OCI-LY1 (cell line): Measurements from ENCODE around the gene TRMT61B.

Experiments
- H2AFZ ChIP-seq: fragments of 200-600 bp; sonication (generic), shearing (Covaris generic); 2 replicates; pipeline ENCODE4 v1.6.0; 2014; ENCODE audit warnings: antibody characterized with exemption, mild to moderate bottlenecking, low read length
- H3F3A ChIP-seq: fragments of 200-600 bp; sonication (generic), shearing (Covaris generic); 2 replicates; pipeline ENCODE4 v1.6.0; 2014; ENCODE audit warnings: mild to moderate bottlenecking, antibody characterized with exemption, low read length, moderate library complexity; ENCODE audit not compliant: insufficient read depth
- H3K27ac ChIP-seq: fragments of 200-600 bp; sonication (generic); 2 replicates; pipeline ENCODE4 v1.5.1; 2014; ENCODE audit warnings: low read length, mixed run types, mild to moderate bottlenecking, low read depth; ENCODE audit not compliant: poor library complexity, severe bottlenecking
- H3K27me3 ChIP-seq: fragments of 200-600 bp; sonication (generic); 2 replicates; pipeline ENCODE4 v1.6.0; 2014; ENCODE audit warnings: antibody characterized with exemption, mild to moderate bottlenecking, low read length, moderate library complexity; ENCODE audit not compliant: insufficient read depth
- H3K36me3 ChIP-seq: fragments of 200-600 bp; sonication (generic); 2 replicates; pipeline ENCODE4 v1.6.1; 2014; ENCODE audit warnings: mild to moderate bottlenecking, antibody characterized with exemption, low read length, moderate library complexity, mixed read lengths; ENCODE audit not compliant: insufficient read depth
- H3K4me1 ChIP-seq: fragments of 200-600 bp; sonication (generic); 2 replicates; pipeline ENCODE4 v1.5.1; 2014; ENCODE audit warnings: mild to moderate bottlenecking, low read length, moderate library complexity; ENCODE audit not compliant: insufficient read depth, severe bottlenecking
- H3K4me2 ChIP-seq: fragments of 200-600 bp; sonication (generic), shearing (Covaris generic); 2 replicates; pipeline ENCODE4 v1.6.1; 2014; ENCODE audit warnings: low read length
- H3K4me3 ChIP-seq: fragments of 200-600 bp; sonication (generic); 2 replicates; pipeline ENCODE4 v1.5.1; 2014; ENCODE audit warnings: low read length, low read depth, mild to moderate bottlenecking, mixed read lengths; ENCODE audit not compliant: poor library complexity, severe bottlenecking
- H3K79me2 ChIP-seq: fragments of 200-600 bp; shearing (Covaris generic); 2 replicates; pipeline ENCODE4 v1.6.1; 2016; ENCODE audit warnings: mixed run types, low read length, mixed read lengths; ENCODE audit not compliant: insufficient read depth
- H3K9ac ChIP-seq: fragments of 200-600 bp; sonication (generic), shearing (Covaris generic); 2 replicates; pipeline ENCODE4 v1.6.1; 2014; ENCODE audit warnings: mild to moderate bottlenecking, low read length, mixed read lengths
- H3K9me2 ChIP-seq: fragments of 200-600 bp; sonication (generic), shearing (Covaris generic); 2 replicates; pipeline ENCODE4 v1.6.1; 2014; ENCODE audit warnings: low read depth, mild to moderate bottlenecking, low read length, mixed read lengths
- H3K9me3 ChIP-seq: fragments of 200-600 bp; shearing (Covaris generic); 2 replicates; pipeline ENCODE4 v1.6.1; 2014; ENCODE audit warnings: low read length, mixed read lengths
- H4K20me1 ChIP-seq: fragments of 200-600 bp; sonication (generic), shearing (Covaris generic); 2 replicates; pipeline ENCODE4 v1.6.0; 2016; ENCODE audit warnings: mild to moderate bottlenecking, low read length; ENCODE audit not compliant: insufficient read depth
- CTCF ChIP-seq: fragments of 200-600 bp; sonication (generic), shearing (Covaris generic); IDR thresholded peaks from 2 replicates; pipeline ENCODE4 v1.5.1; 2017; ENCODE audit warnings: mild to moderate bottlenecking, antibody characterized with exemption, low read length, moderate library complexity, mixed read lengths
- EZH2 ChIP-seq: fragments of 200-600 bp; sonication (generic), shearing (Covaris generic); IDR thresholded peaks from 2 replicates; pipeline ENCODE4 v1.8.0; 2017; ENCODE audit warnings: borderline replicate concordance, mixed run types, mild to moderate bottlenecking, antibody characterized with exemption, low read length, moderate library complexity, mixed read lengths

The TRMT61B gene

GRCh38 chr2:28870146-28870891 lies at the start of gene TRMT61B:
Gene TRMT61B (minus strand): TSS chr2:28870309. CDS start chr2:28870277, 32 bp downstream.
- H3K79me2 ChIP-seq, result peaks cover 30% of the 10 kb centered on the region
- no peaks in the 10 kb centered on the region for H3F3A ChIP-seq
- H3K36me3 ChIP-seq, result no peaks in the 10 kb centered on the region
- H3K4me3 ChIP-seq, result peak within 1 kb of the TSS; percentile 93
- no peak within 1 kb of the TSS for H2AFZ ChIP-seq
- H3K4me2 ChIP-seq, result peak within 1 kb of the TSS; percentile 85
- peak within 1 kb of the TSS; percentile 89 for H3K9ac ChIP-seq
- no peak for TF ChIP-seq EZH2
- TF ChIP-seq CTCF, result no peak
- peaks cover 34% of the 10 kb centered on the region for H3K4me1 ChIP-seq
- H3K9me3 ChIP-seq, result no peaks in the 10 kb centered on the region
- no peaks in the 10 kb centered on the region for H3K9me2 ChIP-seq
- no peaks in the 10 kb centered on the region for H4K20me1 ChIP-seq
- H3K27ac ChIP-seq, result peak within 1 kb of the TSS; percentile 59
- H3K27me3 ChIP-seq, result 0 out of 2 replicates have a peak, but pooled peaks cover 3% of the 10 kb centered on the region

- Histone ChIP-seq H3K9ac (no peak overlapping the region), H3K4me1 (no peaks in the 10 kb centered on the region), H4K20me1 (no peaks in the 10 kb centered on the region), H3K4me2 (no peak overlapping the region), H2AFZ (no peak overlapping the region), H3K79me2 (peaks cover 5% of the 10 kb centered on the region), H3K4me3 (no peak overlapping the region), H3K9me2 (no peaks in the 10 kb centered on the region), H3F3A (no peaks in the 10 kb centered on the region), H3K36me3 (peaks cover 87% of the 10 kb centered on the region), H3K9me3 (no peaks in the 10 kb centered on the region), H3K27me3 (no peaks in the 10 kb centered on the region), H3K27ac (no peak overlapping the region)
- TF ChIP-seq CTCF (no peak), EZH2 (no peak)
Measured at GRCh38 chr2:28915939-28916338, 45.8 kb upstream of the TRMT61B start.

GRCh38 chr2:28909655-28910353 lies 39.7 kb upstream of the TRMT61B start:
- no peaks in the 10 kb centered on the region for H3K9me3 ChIP-seq
- H3K4me3 ChIP-seq, result no peak overlapping the region
- H3K9me2 ChIP-seq, result no peaks in the 10 kb centered on the region
- H3K27ac ChIP-seq, result no peak overlapping the region
- peaks cover 3% of the 10 kb centered on the region; the same call in 1 of the 2 replicates for H4K20me1 ChIP-seq
- H3K9ac ChIP-seq, result no peak overlapping the region
- no peaks in the 10 kb centered on the region for H3F3A ChIP-seq
- no peak overlapping the region for H2AFZ ChIP-seq
- no peaks in the 10 kb centered on the region for H3K27me3 ChIP-seq
- H3K4me1 ChIP-seq, result no peaks in the 10 kb centered on the region
- peaks cover 96% of the 10 kb centered on the region for H3K36me3 ChIP-seq
- H3K4me2 ChIP-seq, result no peak overlapping the region
- peaks cover 32% of the 10 kb centered on the region for H3K79me2 ChIP-seq
- TF ChIP-seq EZH2 (no peak), CTCF (no peak)
